ENCODE results near the gene JCAD. TPM values are rescaled to one million over a fixed set of nuclear protein-coding genes. Genes with fewer than 3 reads are reported as not detected.

JCAD gene
- total RNA-seq, 1 experiment from 2014 or later: 0.77 TPM

GRCh38 chr10:30032125-30032524 lies 27.3 kb downstream of the JCAD start:
- no peak overlapping the region for H3K27ac ChIP-seq (ENCODE audit: insufficient read length, low read depth, low read length)
- no peak overlapping the region for H3K4me3 Mint-ChIP-seq
- H3K18ac ChIP-seq (ENCODE audit: insufficient read length, low read depth, low read length): no peak overlapping the region
- H3K79me1 ChIP-seq (ENCODE audit: insufficient read depth, low read depth, low read length, poor library complexity, severe bottlenecking): no peaks in the 10 kb centered on the region
- peaks cover 4% of the 10 kb centered on the region; the same call in 1 of the 2 replicates for H3K4me1 ChIP-seq (ENCODE audit: insufficient read depth, low read length)
- H3K27me3 ChIP-seq (ENCODE audit: insufficient read depth, low read length): no peaks in the 10 kb centered on the region
- H3K27ac Mint-ChIP-seq: no peak overlapping the region
- H3K23ac ChIP-seq (ENCODE audit: insufficient read length, low read depth, low read length): no peak overlapping the region
- H4K91ac ChIP-seq (ENCODE audit: insufficient read length, low read depth, low read length): no peak overlapping the region
- no peak overlapping the region for H3T11ph ChIP-seq (ENCODE audit: low read length)
- peaks cover 5% of the 10 kb centered on the region for H3K27me3 Mint-ChIP-seq (ENCODE audit: low read depth)
- H3K79me2 ChIP-seq (ENCODE audit: insufficient read depth, low read length): no peaks in the 10 kb centered on the region
- H3K14ac ChIP-seq (ENCODE audit: insufficient read depth, low read length): no peak overlapping the region
- H2AFZ ChIP-seq (ENCODE audit: low read length): no peak overlapping the region
- no peaks in the 10 kb centered on the region for H3K9me3 Mint-ChIP-seq
- no peaks in the 10 kb centered on the region for H3K23me2 ChIP-seq (ENCODE audit: insufficient read length, low read depth, low read length, poor library complexity, severe bottlenecking)
- no CpG with 5 or more reads among the region's 1 CpG for WGBS (ENCODE audit: extremely low coverage, insufficient read length, low lambda C conversion rate)
- no peak overlapping the region for H3K4ac ChIP-seq (ENCODE audit: low read depth, low read length)
- peaks cover 26 to 32% of the 10 kb centered on the region in 2 experiments for H3K4me1 Mint-ChIP-seq
- H2AK5ac ChIP-seq (ENCODE audit: insufficient read length, low read length): no peak overlapping the region
- H3K4me2 ChIP-seq (ENCODE audit: insufficient read depth, insufficient read length, low read length): no peak overlapping the region
- H2BK5ac ChIP-seq (ENCODE audit: insufficient read length, low read length): no peak overlapping the region
- no peaks in the 10 kb centered on the region for H4K20me1 ChIP-seq (ENCODE audit: control insufficient read depth, insufficient read depth, insufficient read length)
- no peak overlapping the region for H4K5ac ChIP-seq (ENCODE audit: insufficient read length, low read depth, low read length)
- H2BK12ac ChIP-seq (ENCODE audit: insufficient read length, low read depth, low read length): no peak overlapping the region
- H2BK120ac ChIP-seq (ENCODE audit: low read depth, low read length, poor library complexity, severe bottlenecking): no peak overlapping the region
- no peak overlapping the region for H3K56ac ChIP-seq (ENCODE audit: insufficient read length, low read depth, low read length)
- H4K8ac ChIP-seq (replicated peaks; ENCODE audit: insufficient read length, low read depth, low read length): no peak overlapping the region
- H3K36me3 Mint-ChIP-seq (ENCODE audit: insufficient read depth in 1 of 3, low read depth in 3 of 3): no peaks in the 10 kb centered on the region; a peak in 1 of 7 replicates
- no peak overlapping the region for H3K9ac ChIP-seq (ENCODE audit: extremely low read depth, insufficient read length, low read length)
- TF ChIP-seq CTCF (conservative IDR thresholded peaks at IDR 0.05): no peak
- no peak overlapping the region for H2BK15ac ChIP-seq (ENCODE audit: low read depth, low read length)
- H2BK20ac ChIP-seq (ENCODE audit: low read depth, low read length, poor library complexity, severe bottlenecking): no peak overlapping the region
- no peaks in the 10 kb centered on the region for H3K9me3 ChIP-seq (ENCODE audit: control insufficient read depth, low read depth, low read length)
- DNase-seq: no peak
